Left cardiac atrium (tissue), 4 donors: Measurements from ENCODE around the gene ARPP21. TPM values are rescaled to one million over a fixed set of nuclear protein-coding genes. Genes with fewer than 3 reads are reported as not detected.

Experiments used
- ATAC-seq, 2 donors: fragments of 200-7000 bp; cut with Tn5 transposase; one replicate each; pipeline ENCODE4 v1.9.1; 2020; ENCODE audit warnings: mild to moderate bottlenecking in 2 of 2, moderate library complexity in 2 of 2
- DNase-seq: peaks from one replicate; pipeline ENCODE4 v3.0.0-alpha.2; 2020
- intact Hi-C, 2 donors: fragments of 100-400 bp; cut with DNase I; formaldehyde crosslinking; loops; one replicate each; pipeline versions ENCODE4 v1.14.1 to v1.15.1; 2022 to 2023
- total RNA-seq, 2 donors: library from RNA; stranded (reverse); fragmentation: NEBNext Ultra II Directional; extraction: Animal tissue kit (Norgen Biotek cat#: 25700); gene quantifications; one replicate each; pipeline ENCODE4 v1.2.1, GENCODE V29; 2021
- donor health status: DM: no; HTN: yes; CAD: no.
- donor health status: DM: no; HTN: yes; CAD: no; lungs with severe emphysema.
- donor health status: DM: yes; HTN: yes; CAD: no.
- donor health status: Dilated cardiomyopathy.

The ARPP21 gene
- total RNA-seq, 2 donors from 2014 or later = not detected

- no peak for DNase-seq
- intact Hi-C loops = no loop called here
- no peak for ATAC-seq
Observed at GRCh38 chr3:35757991-35758757, 118.8 kb downstream of the ARPP21 start.

- no peak for ATAC-seq
- no peak for DNase-seq
- intact Hi-C loops = no loop called here
Observed at GRCh38 chr3:35760146-35760545, 120.8 kb downstream of the ARPP21 start.

- DNase-seq (no peak), ATAC-seq (no peak)
- intact Hi-C loops = no loop called here
Observed at GRCh38 chr3:35761311-35761710, 122.0 kb downstream of the ARPP21 start.

GRCh38 chr3:35772381-35773015 is 133.2 kb downstream of the ARPP21 start:
- intact Hi-C loops = no loop called here
- DNase-seq (no peak), ATAC-seq (no peak)

- intact Hi-C loops = no loop called here
- DNase-seq = no peak
- ATAC-seq = no peak
Observed at GRCh38 chr3:35773417-35773816, 134.1 kb downstream of the ARPP21 start.

GRCh38 chr3:35776346-35776745 is 137.0 kb downstream of the ARPP21 start:
- DNase-seq (no peak), ATAC-seq (no peak)
- intact Hi-C loops = no loop called here

GRCh38 chr3:35777065-35777464 is 137.7 kb downstream of the ARPP21 start:
- intact Hi-C loops = no loop called here
- no peak for DNase-seq
- no peak for ATAC-seq

- intact Hi-C loops = no loop called here
- no peak for ATAC-seq
- DNase-seq = no peak
Observed at GRCh38 chr3:35777563-35778554, 138.5 kb downstream of the ARPP21 start.

GRCh38 chr3:35779611-35780010 is 140.3 kb downstream of the ARPP21 start:
- intact Hi-C loops = no loop called here
- no peak for ATAC-seq

GRCh38 chr3:35780800-35781199 is 141.5 kb downstream of the ARPP21 start:
- intact Hi-C loops = no loop called here
- DNase-seq = no peak
- no peak for ATAC-seq

More at GRCh38 chr3:35779611-35780010, 140.3 kb downstream of the ARPP21 start:
- no peak for DNase-seq

- intact Hi-C loops = no loop called here
- no peak for ATAC-seq
- DNase-seq = no peak
Observed at GRCh38 chr3:35781558-35781957, 142.2 kb downstream of the ARPP21 start.

GRCh38 chr3:35782355-35782754 is 143.0 kb downstream of the ARPP21 start:
- ATAC-seq = no peak

GRCh38 chr3:35784169-35784568 is 144.8 kb downstream of the ARPP21 start:
- DNase-seq = no peak
- no peak for ATAC-seq
- intact Hi-C loops = no loop called here

More at GRCh38 chr3:35782355-35782754, 143.0 kb downstream of the ARPP21 start:
- no peak for DNase-seq
- intact Hi-C loops = no loop called here

- intact Hi-C loops = no loop called here
- DNase-seq (no peak), ATAC-seq (no peak)
Observed at GRCh38 chr3:35785234-35785888, 146.0 kb downstream of the ARPP21 start.

GRCh38 chr3:35787936-35788335 is 148.6 kb downstream of the ARPP21 start:
- intact Hi-C loops = no loop called here
- DNase-seq (no peak), ATAC-seq (no peak)

GRCh38 chr3:35789042-35789831 is 149.9 kb downstream of the ARPP21 start:
- intact Hi-C loops = no loop called here
- ATAC-seq (peak; percentile 30 to 45), DNase-seq (no peak)

- intact Hi-C loops = no loop called here
- ATAC-seq (no peak), DNase-seq (no peak)
Observed at GRCh38 chr3:35790764-35791163, 151.4 kb downstream of the ARPP21 start.

- ATAC-seq (peak in 1 of 2 donors; percentile 41), DNase-seq (no peak)
- intact Hi-C loops = no loop called here
Observed at GRCh38 chr3:35793667-35794066, 154.3 kb downstream of the ARPP21 start.
